Measurements from ENCODE around the gene POU3F1. TPM values are rescaled to one million over a fixed set of nuclear protein-coding genes. Genes with fewer than 3 reads are reported as not detected.
A peak's percentile ranks its signal among the peaks of the same experiment; 100 is the strongest.

The POU3F1 gene
- total RNA-seq, 1 experiment from 2014 or later, result 5.8 TPM

- no peak for TF ChIP-seq CTCF (conservative IDR thresholded peaks at IDR 0.05)
- H3K9ac ChIP-seq (ENCODE audit: extremely low read depth, insufficient read length, low read length), result no peak overlapping the region
- H3K79me2 ChIP-seq (ENCODE audit: insufficient read depth, low read length), result no peaks in the 10 kb centered on the region
- H3K79me1 ChIP-seq (ENCODE audit: insufficient read depth, low read depth, low read length, poor library complexity, severe bottlenecking), result no peaks in the 10 kb centered on the region
- no peak overlapping the region for H3K27ac ChIP-seq (ENCODE audit: insufficient read length, low read depth, low read length)
- no peak overlapping the region for H2BK12ac ChIP-seq (ENCODE audit: insufficient read length, low read depth, low read length)
- no peak overlapping the region for H4K8ac ChIP-seq (replicated peaks; ENCODE audit: insufficient read length, low read depth, low read length)
- H2BK120ac ChIP-seq (ENCODE audit: low read depth, low read length, poor library complexity, severe bottlenecking), result no peak overlapping the region
- H4K91ac ChIP-seq (ENCODE audit: insufficient read length, low read depth, low read length), result no peak overlapping the region
- H3K4me2 ChIP-seq (ENCODE audit: insufficient read depth, insufficient read length, low read length), result no peak overlapping the region
- H3K9me3 ChIP-seq (ENCODE audit: control insufficient read depth, low read depth, low read length), result no peaks in the 10 kb centered on the region
- Mint-ChIP-seq H3K4me1 (peaks cover 31 to 48% of the 10 kb centered on the region in 2 experiments), H3K9me3 (peaks cover 0 to 3% of the 10 kb centered on the region in 2 experiments; a peak in 1 of 5 replicates), H3K4me3 (peak overlapping the region in 1 of 2 experiments; percentile 33; a peak in 2 of 5 replicates), H3K36me3 (ENCODE audit: insufficient read depth in 1 of 3, low read depth in 3 of 3) (peaks cover 0 to 9% (median 0%) of the 10 kb centered on the region in 3 experiments; a peak in 4 of 7 replicates), H3K27me3 (ENCODE audit: low read depth) (peaks cover 10% of the 10 kb centered on the region), H3K27ac (peak overlapping the region; percentile 14 to 52 (median 16); a peak in 2 of 7 replicates)
- WGBS (ENCODE audit: extremely low coverage, insufficient read length, low lambda C conversion rate), result no CpG with 5 or more reads among the region's 11 CpGs
- H4K20me1 ChIP-seq (ENCODE audit: control insufficient read depth, insufficient read depth, insufficient read length), result no peaks in the 10 kb centered on the region
- H3K23me2 ChIP-seq (ENCODE audit: insufficient read length, low read depth, low read length, poor library complexity, severe bottlenecking), result no peaks in the 10 kb centered on the region
- H3K4me1 ChIP-seq (ENCODE audit: insufficient read depth, low read length), result peaks cover 2% of the 10 kb centered on the region; the same call in 1 of the 2 replicates
- H3K27me3 ChIP-seq (ENCODE audit: insufficient read depth, low read length), result no peaks in the 10 kb centered on the region
- no peak overlapping the region for H3K18ac ChIP-seq (ENCODE audit: insufficient read length, low read depth, low read length)
- no peak overlapping the region for H3K23ac ChIP-seq (ENCODE audit: insufficient read length, low read depth, low read length)
- H3T11ph ChIP-seq (ENCODE audit: low read length), result no peak overlapping the region
- no peak overlapping the region for H2AK5ac ChIP-seq (ENCODE audit: insufficient read length, low read length)
- no peak overlapping the region for H3K56ac ChIP-seq (ENCODE audit: insufficient read length, low read depth, low read length)
- H2AFZ ChIP-seq (ENCODE audit: low read length), result no peak overlapping the region
- no peak for DNase-seq
- H2BK5ac ChIP-seq (ENCODE audit: insufficient read length, low read length), result no peak overlapping the region
- H3K14ac ChIP-seq (ENCODE audit: insufficient read depth, low read length), result 0 out of 2 replicates have a peak overlapping the region, but pooled peaks have one; percentile 5
- no peak overlapping the region for H4K5ac ChIP-seq (ENCODE audit: insufficient read length, low read depth, low read length)
- H2BK15ac ChIP-seq (ENCODE audit: low read depth, low read length), result no peak overlapping the region
- no peak overlapping the region for H2BK20ac ChIP-seq (ENCODE audit: low read depth, low read length, poor library complexity, severe bottlenecking)
- H3K4ac ChIP-seq (ENCODE audit: low read depth, low read length), result no peak overlapping the region
Measured at GRCh38 chr1:38064197-38064903, 17.8 kb upstream of the POU3F1 start.

Data from H9 (cell line).